ENCODE results near the gene AAR2.

DNA sequence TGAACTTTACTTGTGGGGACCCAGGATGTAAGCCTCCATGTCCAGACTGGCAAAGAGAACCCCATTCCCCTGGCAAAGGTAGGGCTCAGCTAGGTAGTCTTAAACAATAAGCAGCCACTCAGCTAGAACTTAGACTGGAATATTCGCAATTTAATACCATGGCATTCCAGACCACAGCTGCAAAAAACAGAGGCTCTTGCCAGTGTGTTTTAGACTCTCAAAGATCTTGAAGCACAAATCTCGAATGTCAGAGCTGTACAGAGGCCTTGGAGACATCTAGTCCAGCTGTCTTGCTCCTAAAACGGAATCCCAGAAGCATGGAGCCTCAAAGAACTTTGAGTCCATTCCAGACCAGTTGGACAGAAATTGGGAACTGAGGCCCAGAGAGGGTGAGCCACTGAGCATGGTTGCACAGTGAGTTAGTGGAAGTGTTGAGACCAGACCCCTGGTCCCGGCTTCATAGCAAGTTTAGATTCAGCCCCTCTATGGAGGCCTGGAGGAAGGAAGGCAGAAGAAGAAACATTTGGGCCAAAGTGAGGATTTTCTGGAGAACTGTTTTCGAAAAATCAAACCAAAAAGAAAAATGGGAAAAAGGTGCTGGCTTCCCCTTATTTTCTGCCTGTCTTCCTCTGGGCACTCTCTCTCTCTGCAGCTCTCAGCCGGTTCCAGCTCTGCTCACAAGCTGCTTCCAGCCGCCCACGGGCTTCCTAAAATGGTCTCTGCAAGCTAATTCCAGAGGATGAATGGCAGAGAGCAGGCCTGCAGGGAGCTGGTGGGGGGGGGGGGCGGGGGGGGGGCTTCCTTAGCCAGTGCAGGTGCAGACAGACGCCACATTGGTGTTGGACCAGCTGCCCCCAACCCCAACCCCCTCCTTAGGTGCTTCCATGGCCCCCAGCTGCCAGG, 32.4 kb downstream of the AAR2 start:
- TF ChIP-seq, protein P1, sequence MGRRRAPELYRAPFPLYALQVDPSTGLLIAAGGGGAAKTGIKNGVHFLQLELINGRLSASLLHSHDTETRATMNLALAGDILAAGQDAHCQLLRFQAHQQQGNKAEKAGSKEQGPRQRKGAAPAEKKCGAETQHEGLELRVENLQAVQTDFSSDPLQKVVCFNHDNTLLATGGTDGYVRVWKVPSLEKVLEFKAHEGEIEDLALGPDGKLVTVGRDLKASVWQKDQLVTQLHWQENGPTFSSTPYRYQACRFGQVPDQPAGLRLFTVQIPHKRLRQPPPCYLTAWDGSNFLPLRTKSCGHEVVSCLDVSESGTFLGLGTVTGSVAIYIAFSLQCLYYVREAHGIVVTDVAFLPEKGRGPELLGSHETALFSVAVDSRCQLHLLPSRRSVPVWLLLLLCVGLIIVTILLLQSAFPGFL (CRISPR knock-in tag; IDR thresholded peaks at IDR 0.05; ENCODE audit: borderline replicate concordance): no peak
- no peak for TF ChIP-seq MYBL2 (CRISPR knock-in tag; IDR thresholded peaks at IDR 0.05)
